Measurements from ENCODE around the gene STOML1.

DNA sequence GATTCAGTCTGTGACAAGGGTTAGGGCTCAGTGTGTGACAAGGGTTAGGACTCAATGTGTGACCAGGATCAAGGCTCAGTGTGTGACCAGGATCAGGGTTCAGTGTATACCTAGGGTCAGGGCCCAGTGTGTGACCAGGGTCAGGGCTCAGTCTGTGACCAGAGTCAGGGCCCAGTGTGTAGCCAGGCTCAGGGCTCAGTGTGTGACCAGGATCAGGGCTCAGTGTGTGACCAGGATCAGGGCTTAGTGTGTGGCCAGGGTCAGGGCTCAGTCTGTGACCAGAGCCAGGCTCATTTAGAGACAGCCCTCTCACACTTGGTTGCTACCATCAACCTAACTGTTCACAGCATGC, 41.6 kb downstream of the STOML1 start:
- TF ChIP-seq, protein P1, sequence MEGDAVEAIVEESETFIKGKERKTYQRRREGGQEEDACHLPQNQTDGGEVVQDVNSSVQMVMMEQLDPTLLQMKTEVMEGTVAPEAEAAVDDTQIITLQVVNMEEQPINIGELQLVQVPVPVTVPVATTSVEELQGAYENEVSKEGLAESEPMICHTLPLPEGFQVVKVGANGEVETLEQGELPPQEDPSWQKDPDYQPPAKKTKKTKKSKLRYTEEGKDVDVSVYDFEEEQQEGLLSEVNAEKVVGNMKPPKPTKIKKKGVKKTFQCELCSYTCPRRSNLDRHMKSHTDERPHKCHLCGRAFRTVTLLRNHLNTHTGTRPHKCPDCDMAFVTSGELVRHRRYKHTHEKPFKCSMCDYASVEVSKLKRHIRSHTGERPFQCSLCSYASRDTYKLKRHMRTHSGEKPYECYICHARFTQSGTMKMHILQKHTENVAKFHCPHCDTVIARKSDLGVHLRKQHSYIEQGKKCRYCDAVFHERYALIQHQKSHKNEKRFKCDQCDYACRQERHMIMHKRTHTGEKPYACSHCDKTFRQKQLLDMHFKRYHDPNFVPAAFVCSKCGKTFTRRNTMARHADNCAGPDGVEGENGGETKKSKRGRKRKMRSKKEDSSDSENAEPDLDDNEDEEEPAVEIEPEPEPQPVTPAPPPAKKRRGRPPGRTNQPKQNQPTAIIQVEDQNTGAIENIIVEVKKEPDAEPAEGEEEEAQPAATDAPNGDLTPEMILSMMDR (IDR thresholded peaks at IDR 0.05; ENCODE audit: low read depth, low read length): no peak
- no peak for TF ChIP-seq EZH2phosphoT487 (IDR thresholded peaks at IDR 0.05; ENCODE audit: low read depth)

All from OCI-LY3 (cell line).